Fibroblast of skin of left biceps (primary cell): ENCODE data around the gene MARK1.
"Not testable (repeated sequence)": the region's sequence is repeated elsewhere in the genome, so short reads cannot be mapped to it uniquely, and the experiment has no call there.

Experiments
- DNase-seq, 2 experiments: peaks; one replicate each; pipeline ENCODE4 v3.0.0-alpha.2; 2013; ENCODE audit warnings: low read depth in 2 of 2

Gene MARK1

DNA sequence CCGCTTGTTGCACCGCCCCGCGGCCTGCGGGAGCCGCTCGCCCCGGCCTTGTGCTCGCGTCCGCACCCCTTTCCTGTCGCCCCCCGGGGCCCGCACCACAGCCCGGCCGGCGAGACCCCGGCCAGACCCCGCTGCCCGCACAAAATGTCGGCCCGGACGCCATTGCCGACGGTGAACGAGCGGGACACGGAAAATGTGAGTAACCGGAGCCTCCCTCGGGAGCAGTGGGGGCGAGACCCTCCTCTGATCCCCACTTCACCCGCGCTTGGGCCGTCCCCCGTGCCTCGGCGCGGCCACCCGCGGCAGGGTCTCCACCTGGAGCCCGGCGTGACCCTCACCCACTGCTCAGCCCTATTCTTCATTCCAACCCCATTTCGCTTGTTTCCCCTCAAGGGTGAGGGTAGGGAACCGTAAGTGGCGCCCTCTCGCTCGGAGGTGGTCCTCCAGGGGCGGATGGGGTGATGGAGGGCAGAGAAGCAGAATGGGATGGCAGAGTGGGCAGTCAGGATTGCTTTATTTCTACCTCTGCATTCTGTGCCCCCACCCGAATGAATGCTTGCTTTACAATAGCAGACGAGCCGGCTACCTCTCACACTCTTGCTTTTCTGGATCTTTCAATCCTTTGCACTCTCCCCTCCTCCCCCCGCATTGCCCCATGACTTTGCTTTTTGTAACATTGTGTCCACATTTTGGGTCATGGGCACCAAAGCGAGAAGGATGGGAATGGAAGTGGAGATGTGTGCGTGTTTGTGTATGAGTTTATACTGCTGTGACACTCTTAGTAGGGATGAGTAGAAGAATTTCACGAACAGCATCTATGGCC lies 954 bp downstream of the MARK1 start:
- DNase-seq: no peak

- DNase-seq: no peak
Observed at GRCh38 chr1:220529521-220530020, 1.6 kb downstream of the MARK1 start.

GRCh38 chr1:220533504-220534109 lies 5.7 kb downstream of the MARK1 start:
- no peak for DNase-seq

- DNase-seq: no peak
Observed at GRCh38 chr1:220544901-220545303, 17.0 kb downstream of the MARK1 start.

GRCh38 chr1:220550811-220551399 lies 23.0 kb downstream of the MARK1 start:
- DNase-seq: no peak

DNA sequence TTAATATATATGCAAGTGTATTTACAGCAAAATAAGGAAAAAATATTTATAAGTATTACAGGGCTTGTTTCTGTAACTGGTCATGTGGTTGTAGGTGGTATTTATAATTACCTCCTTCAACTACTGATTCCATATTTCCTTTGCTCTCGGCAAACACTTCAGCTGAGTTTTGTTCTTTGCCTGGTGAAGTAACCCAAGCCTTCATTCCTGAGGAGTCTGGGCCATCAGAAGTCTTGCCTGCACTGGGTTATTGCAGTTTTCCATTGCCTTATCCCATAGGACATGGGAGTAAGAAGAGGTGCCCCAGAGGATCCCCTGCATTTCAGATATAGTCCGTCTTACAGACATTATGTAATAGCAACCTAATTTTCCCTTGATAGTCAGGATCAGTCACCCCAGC lies 23.8 kb downstream of the MARK1 start:
- no peak for DNase-seq

- no peak for DNase-seq
Observed at GRCh38 chr1:220552672-220553260, 24.8 kb downstream of the MARK1 start.

DNA sequence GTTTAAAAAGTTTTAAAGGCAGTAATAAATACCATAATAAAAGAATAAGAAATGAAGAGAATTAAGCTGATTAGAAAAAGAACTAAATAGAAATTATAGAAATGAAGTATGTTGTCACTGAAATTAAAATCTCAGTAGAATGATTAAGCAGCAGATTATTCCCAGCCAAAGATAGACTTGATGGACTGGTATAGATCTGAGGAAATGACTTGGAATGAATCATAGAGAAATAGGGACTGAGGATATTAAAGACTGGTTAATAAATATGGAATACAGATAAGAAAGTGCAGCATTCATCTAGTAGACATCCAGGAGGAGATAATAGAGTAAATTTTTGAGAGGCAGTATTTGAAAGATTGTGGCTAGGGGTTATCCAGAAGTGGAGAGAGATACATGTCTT lies 28.7 kb downstream of the MARK1 start:
- DNase-seq: no peak

DNA sequence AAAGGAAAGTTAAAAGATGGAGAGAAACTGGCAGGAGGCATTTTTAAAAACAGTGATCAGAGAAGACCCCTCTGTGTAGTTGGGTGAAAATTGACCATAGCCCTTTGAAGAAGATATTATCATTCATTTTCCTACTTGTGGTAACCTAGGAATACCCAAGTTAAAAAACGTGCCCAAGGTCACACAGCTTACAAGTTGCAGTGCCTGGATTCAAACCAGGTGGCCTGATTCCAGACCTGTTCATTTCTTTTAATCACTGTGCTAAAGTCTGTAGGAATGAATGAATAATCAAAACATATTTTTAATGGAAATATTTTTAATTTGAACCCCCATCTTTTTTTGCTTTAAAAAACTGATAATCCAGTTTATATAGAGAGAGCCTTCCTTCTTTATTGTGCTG lies 35.6 kb downstream of the MARK1 start:
- DNase-seq: no peak

- DNase-seq: no peak
Observed at GRCh38 chr1:220564216-220564615, 36.3 kb downstream of the MARK1 start.

DNA sequence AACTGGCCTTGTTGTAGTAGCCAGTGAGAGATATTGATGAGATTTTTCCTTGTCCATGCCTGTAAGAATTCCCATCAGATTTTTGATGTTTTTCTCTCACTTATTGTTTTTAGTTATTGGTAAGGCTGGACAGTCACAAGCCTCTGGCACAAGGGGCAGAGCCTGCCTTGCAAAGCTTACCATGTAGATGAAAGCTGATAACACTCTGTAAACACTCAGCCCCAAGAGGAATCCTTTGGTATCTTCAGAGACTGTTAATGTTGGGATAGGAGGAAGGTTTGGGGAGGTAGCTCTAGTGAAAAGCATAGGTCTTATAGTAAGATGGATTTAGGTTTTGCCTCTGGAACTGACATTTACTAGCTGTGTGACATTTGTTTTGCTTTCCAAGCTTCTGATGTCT lies 37.7 kb downstream of the MARK1 start:
- DNase-seq: no peak

DNA sequence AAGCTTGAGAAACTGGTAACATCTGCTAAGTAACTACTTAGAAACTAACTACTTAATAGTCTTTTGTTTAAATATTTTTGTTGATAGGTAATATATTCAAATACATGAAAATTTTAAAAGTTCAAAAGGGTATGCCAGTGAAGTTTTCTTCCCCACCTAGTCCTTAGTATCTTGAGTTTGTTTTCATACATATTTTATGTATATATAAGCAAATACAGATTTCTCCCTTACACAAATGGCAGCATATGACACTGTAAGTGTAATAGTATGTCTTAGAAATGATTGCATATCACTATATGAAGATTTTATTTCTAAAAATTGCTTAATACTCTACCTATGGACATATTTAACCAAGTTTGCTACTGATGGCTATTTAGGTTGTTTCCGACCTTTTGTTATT lies 38.9 kb downstream of the MARK1 start:
- no peak for DNase-seq

- no peak for DNase-seq
Observed at GRCh38 chr1:220572416-220572815, 44.5 kb downstream of the MARK1 start.

DNA sequence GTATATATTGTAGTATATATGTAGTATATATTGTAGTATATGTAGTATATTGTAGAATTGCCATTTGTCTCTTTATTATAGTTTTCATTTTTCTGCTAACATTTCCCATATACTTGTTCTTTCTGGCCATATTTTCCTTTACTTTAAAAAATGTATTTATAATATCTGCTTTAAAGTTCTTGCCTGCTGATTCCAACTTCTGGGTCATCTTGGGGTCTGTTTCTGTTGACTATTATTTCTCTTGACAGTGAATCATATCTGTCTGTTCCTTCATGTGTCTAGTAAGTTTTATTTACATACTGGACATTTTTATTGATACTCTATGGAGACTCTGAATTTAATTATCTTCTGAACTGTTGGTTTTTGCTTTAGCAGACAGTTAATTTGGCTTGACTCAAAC lies 45.9 kb downstream of the MARK1 start:
- DNase-seq: no peak

GRCh38 chr1:220575718-220576497 lies 48.0 kb downstream of the MARK1 start:
- DNase-seq: no peak

DNA sequence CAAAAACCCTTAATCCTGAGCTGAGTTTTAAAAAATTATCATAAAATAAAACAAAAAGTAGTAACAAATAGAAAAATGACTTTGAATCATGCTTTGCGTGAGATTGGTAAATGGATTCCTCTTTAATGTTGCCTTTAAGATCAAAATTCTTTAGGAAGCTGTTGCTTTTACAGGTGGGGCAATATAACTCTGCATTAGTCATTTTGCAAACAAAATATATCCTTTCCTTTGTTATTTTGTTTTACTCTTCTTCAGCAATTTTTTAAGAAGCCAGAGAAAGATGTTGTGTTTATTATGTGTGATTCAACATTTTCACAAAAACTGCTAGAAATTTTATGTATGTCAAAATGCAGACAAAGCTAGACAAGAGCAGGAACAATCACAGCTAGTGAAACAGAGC lies 50.0 kb downstream of the MARK1 start:
- DNase-seq: no peak

- no peak for DNase-seq
Observed at GRCh38 chr1:220579317-220579716, 51.4 kb downstream of the MARK1 start.

- no peak for DNase-seq
Observed at GRCh38 chr1:220592714-220593113, 64.8 kb downstream of the MARK1 start.

DNA sequence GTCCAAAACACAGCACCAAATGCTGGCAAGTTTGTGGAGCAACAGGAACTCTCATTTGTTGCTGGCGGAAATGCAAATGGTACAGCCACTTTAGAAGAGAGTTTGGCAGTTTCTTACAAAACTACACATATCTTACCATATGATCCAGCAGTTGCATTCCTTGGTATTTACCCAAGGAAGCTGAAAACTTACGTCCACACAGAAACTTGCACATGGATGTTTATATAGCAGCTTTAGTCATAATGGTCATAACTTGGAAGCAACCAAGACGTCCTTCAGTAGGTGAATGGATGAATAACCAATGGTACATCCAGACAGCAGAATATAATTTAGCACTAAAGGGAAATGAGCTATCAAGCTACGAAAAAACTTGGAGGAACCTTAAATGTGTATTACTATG lies 66.4 kb downstream of the MARK1 start:
- no peak for DNase-seq

- DNase-seq: no peak
Observed at GRCh38 chr1:220595179-220595578, 67.2 kb downstream of the MARK1 start.

- no peak for DNase-seq
Observed at GRCh38 chr1:220604926-220605325, 77.0 kb downstream of the MARK1 start.

DNA sequence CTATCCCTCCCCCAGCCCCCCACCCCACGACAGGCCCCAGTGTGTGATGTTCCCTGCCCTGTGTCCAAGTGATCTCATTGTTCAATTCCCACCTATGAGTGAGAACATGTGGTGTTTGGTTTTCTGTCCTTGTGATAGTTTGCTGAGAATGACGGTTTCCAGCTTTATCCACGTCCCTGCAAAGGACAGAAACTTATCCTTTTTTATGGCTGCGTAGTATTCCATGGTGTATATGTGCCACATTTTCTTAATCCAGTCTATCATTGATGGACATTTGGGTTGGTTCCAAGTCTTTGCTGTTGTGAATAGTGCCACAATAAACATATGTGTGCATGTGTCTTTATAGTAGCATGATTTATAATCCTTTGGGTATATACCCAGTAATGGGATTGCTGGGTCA lies 77.7 kb downstream of the MARK1 start:
- not testable (repeated sequence) for DNase-seq
